HG03558 (cell line): ENCODE measurements around the gene RPL38.

ENCODE experiments used
- ATAC-seq: cut with Tn5 transposase; IDR thresholded peaks from one replicate; pipeline ENCODE4 v1.9.1; 2021; ENCODE audit warnings: moderate number of reproducible peaks; ENCODE audit not compliant: unreplicated experiment; ENCODE audit errors: extremely low read depth

The RPL38 gene

GRCh38 chr17:74206332-74206818, 2.9 kb downstream of the RPL38 start:
- no peak for ATAC-seq

DNA sequence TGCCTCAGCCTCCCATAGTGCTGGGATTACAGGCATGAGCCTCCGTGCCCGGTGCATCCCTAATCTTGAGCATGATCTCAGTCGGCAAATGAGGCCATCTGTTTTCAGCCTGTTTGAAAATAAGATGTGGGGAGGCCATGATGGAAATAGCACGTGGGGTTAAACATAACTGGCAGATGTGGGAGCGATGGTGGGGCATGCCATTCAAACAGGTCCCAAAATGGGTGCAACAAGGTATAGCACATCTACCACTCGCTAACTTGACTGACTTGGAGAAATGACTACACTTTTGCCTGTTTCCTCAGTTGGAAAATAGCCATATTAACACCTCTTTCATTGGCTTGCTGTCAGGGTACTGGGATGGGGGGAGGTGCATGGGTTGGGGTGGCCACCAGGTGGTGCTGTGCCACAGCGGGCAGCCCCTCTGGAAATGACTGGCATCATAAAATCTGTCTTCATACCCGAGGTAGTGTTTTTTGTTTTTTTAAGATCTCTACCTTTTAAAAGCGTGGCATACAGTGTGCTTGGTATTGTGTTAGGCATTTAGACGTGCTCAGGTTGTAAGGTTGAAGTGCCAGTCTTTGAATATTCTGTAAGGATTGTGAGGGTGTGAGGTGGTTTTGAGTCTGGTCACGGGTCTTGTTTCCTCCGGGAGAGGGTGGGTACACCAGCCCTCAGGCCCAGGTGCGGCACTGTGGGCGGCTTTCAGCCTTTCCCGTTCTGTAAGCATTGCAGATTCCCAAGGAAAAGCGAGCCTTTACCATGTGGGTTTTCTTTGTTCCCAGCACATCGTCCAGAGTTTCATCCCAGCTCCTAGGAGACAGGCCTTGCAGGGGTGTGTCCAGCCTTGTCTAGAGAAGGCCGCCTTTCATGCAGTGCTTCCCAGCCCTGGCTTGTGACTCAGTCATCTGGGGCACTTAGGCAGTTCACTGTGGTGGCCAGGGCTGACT, 7.0 kb downstream of the RPL38 start:
- no peak for ATAC-seq

DNA sequence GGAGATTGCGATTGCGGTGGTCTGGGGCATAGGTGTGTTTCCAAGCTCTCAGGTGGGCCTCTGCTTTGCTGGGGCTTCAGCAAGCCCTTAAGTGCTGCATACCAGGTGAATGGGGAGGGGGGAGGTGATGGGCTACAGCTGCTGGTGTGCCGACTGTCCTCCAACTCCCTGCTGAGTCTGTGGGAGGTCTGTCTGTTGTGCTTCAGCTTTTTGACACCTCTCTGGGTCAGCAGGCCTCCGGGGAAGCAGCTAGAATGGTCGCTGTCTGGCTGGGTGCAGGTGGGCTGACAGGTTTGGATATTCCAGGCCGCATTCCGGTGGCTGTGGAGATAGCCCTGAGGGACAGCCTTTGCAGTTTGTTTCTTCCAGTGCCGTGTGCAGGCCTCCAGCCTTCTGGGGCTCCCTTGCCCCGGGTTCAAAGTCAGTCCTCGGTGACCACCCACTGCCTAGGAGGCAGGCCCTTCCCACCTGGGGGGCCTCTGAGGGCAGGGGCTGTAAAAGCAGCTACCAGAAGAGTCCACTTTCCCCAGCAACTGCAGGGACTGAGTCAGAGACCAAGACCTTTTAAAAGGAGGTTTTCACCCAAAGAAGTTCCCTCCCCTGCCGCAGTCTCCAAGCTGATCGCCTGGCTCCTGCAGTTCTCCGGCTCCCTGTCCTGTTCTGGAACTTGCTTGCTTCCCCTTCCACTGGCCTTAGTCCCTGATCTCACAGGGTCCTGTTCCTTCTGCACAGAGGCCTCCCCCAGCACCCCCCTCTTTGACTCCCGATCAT, 7.8 kb downstream of the RPL38 start:
- ATAC-seq = no peak

DNA sequence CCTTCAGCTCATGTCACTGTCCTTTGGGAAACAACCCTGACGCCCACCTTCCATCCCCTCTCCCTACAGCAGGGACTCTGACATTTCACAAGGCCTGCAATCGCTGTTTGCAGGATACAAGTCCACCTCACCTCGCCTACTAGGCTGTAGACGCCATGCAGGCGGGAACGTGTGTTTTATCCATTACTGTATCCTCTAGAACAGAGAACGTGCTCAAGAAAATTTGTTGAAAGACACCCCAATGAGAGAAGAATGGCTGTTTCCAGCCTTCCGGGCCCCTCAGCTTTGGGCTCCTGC, 8.4 kb downstream of the RPL38 start:
- no peak for ATAC-seq

DNA sequence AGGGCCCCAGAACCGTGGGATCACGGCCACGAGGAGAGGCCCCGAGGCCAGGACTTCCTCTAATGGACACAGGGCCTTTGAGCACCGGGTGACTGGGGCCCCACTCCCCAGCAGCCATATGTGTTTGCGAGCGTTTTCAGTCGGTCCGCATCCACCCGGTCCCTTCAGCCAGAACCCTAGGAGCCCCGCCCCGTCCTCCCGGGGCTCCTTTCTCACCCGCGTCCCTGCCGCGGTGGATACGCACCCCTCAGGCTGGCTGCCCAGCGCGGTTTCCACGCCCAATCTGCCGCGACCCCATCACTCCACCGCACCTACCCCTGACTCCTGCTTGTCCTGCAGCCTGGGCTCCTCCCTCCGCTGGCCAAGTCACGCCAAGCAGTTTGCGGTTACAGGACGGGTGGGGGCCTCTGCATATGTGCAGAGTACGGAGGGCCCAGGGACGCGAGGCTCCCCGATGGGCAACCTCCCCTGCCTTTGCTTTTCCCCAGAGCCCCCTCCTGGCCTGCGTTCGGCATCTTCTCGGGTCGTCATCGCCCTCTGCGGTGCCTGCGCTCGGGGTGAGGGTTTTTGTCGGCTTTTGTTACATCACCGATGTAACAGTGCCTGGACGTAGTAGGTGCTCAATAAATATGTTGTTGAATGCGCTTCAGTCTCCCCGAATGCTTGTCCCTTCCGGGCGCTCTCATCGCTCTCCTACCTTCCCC, 8.9 kb downstream of the RPL38 start:
- no peak for ATAC-seq

DNA sequence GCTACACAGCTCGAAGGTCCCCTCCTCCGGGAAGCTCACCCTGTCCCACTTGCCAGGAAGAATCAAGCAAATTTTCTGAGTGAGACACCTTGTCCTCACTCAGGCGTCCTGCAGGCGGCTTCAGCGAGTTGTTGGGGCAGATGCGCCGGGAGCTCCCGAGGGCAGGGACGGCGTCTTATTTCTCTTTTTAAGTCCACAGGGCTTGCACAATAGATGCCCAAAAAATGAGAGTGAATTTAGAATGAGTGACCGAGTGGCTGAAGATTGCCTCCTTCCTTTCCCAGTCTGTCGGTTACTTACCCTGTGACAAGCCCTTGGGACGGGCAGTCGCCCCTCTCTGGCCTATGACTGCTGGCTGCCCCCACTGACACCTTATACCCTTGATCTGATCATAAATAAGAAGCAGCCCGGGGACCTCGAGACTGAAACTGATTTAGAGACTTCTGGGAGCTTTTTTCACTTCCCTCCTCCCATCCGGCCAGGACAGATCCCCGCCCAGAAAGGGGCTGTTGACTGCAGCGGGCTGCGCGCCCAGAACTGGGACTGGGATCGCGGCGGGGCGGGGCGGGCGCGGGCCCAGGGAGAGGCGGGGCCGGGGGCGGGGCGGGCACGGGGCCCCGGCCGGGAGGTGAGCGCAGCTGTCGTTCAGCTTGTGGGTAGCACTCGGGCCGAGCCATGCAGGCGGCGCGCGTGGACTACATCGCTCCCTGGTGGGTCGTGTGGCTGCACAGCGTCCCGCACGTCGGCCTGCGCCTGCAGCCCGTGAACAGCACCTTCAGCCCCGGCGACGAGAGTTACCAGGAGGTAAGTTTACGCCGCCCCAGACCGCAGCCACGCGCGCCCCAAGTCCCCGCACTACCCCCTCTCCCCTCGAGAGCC, 9.7 kb downstream of the RPL38 start, which contains the start of gene TTYH2:
Gene TTYH2 (plus strand): TSS at position 659 of the 879 bp plus-strand sequence. CDS start 17 bp downstream, at position 676.
- ATAC-seq = peak; percentile 34

DNA sequence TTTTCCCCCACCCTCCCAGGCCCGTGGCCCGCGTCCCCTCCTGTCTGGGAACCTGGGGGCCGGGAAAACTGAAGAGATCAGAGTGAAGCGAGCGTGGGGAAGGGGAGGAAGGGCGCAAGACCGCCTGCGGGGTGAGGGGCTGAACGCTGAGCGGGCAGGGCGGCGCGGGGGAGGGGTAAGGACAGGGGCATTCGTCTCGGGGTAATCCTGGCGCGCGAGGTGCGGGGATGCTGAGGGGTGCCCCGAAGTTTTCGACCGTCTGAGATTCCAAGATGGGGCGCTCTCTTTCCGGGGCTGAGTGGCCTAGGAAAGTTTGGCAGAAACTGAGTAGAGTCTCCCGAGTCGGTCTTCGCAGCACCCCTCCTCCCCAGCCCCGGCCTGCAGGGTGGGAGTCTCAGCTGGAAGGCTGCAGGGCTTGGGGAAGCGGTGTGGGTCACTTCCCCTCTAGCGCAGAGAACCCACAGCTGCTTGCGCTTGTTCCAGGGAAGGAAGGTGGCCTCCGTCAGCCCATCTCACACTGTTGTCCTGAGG, 10.4 kb downstream of the RPL38 start:
- ATAC-seq = no peak

GRCh38 chr17:74214484-74215341, 11.2 kb downstream of the RPL38 start:
- ATAC-seq = no peak

- ATAC-seq = no peak
Observed at GRCh38 chr17:74215342-74215727, 11.9 kb downstream of the RPL38 start.

GRCh38 chr17:74216505-74216904, 13.0 kb downstream of the RPL38 start:
- ATAC-seq = no peak

DNA sequence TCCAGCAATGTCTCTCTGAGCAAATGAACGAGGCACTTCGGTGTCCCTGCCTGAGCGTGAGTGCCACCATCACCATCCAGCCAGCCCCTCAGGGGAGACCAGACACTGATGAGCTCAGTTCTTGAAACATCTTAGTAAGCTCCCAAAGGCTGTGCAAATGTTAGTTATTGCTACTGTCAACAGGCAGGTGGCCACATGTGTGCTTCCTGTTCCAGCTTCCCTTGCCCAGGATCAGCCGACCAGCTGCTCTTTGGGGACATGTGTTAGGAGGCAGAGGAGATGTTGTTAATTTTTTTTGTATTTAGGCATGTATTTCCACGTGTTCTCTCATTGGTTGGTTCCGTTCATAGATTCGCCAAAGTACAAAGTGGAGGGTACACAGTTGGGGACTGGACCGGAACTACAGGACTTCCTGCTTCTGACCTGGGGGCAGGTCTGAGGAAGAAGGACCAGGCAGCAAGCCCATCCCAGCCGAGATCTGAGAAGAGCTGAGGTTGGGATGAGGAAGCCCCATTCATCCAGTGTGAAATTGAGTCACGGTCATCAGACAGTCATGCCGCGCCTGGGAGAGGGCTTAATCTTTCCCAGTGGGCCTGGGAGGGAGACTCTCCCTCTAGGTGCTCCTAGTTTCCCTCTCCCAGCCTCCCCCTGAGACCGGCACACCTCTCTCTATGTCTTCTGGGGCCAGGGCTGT, 13.7 kb downstream of the RPL38 start:
- ATAC-seq = no peak

DNA sequence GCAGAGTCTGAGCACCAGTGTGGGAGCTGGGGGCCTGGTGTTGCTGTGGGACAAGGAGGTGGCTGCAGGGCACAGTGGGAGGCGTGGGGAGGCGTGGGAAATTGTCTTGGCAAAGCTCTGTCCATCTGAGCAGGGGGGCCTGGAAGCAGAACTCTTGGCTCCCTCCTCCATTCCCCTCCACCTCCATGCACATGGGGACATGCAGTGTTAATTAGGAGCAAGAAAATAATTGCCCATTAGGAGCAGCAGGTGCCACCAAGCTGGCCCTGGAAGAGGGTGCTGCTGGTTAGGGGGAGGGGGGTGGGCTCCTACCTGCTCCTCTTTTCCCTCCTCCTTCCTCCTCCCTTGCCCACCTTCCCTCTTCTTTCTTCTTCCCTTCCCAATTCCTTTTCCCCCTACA, 14.4 kb downstream of the RPL38 start:
- ATAC-seq = no peak

- ATAC-seq = no peak
Observed at GRCh38 chr17:74218436-74218835, 15.0 kb downstream of the RPL38 start.

- no peak for ATAC-seq
Observed at GRCh38 chr17:74219576-74220133, 16.2 kb downstream of the RPL38 start.

DNA sequence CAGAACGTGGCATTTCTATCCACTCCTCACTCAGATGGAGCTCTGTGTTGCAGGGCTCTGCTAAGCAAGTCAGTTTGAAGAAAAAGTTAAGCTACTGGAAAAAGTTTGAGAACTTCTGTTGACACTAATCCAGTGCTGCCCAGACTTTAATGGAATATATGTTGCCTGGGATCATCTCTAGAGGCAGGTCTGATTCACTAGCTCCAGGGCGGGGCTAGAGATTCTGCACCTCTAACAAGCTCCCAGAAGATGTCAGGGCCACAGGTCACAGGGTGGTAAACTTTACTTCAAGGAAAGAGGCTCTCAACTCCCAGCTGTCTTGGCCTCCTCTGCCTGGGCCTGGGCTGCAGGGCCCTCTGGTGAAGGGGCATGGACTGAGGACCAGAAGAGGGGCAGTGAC, 16.7 kb downstream of the RPL38 start:
- ATAC-seq = no peak

- ATAC-seq = no peak
Observed at GRCh38 chr17:74220946-74221818, 17.7 kb downstream of the RPL38 start.

DNA sequence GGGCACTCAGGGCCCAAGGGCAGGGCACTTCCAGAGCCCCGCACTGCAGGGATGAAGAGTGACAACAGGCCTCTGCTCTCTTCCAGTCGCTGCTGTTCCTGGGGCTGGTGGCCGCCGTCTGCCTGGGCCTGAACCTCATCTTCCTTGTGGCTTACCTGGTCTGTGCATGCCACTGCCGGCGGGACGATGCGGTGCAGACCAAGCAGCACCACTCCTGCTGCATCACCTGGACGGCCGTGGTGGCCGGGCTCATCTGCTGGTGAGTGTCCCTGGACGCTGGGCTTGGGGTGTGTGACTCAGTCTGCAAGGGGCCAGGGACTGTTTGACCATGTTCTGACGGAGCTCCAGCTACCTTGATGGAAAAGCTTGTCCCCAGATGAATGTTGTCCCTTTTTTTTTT, 18.9 kb downstream of the RPL38 start:
- no peak for ATAC-seq
